ENCODE data around the gene AFF3. TPM values are rescaled to one million over a fixed set of nuclear protein-coding genes. Genes with fewer than 3 reads are reported as not detected.

AFF3 gene, protein sequence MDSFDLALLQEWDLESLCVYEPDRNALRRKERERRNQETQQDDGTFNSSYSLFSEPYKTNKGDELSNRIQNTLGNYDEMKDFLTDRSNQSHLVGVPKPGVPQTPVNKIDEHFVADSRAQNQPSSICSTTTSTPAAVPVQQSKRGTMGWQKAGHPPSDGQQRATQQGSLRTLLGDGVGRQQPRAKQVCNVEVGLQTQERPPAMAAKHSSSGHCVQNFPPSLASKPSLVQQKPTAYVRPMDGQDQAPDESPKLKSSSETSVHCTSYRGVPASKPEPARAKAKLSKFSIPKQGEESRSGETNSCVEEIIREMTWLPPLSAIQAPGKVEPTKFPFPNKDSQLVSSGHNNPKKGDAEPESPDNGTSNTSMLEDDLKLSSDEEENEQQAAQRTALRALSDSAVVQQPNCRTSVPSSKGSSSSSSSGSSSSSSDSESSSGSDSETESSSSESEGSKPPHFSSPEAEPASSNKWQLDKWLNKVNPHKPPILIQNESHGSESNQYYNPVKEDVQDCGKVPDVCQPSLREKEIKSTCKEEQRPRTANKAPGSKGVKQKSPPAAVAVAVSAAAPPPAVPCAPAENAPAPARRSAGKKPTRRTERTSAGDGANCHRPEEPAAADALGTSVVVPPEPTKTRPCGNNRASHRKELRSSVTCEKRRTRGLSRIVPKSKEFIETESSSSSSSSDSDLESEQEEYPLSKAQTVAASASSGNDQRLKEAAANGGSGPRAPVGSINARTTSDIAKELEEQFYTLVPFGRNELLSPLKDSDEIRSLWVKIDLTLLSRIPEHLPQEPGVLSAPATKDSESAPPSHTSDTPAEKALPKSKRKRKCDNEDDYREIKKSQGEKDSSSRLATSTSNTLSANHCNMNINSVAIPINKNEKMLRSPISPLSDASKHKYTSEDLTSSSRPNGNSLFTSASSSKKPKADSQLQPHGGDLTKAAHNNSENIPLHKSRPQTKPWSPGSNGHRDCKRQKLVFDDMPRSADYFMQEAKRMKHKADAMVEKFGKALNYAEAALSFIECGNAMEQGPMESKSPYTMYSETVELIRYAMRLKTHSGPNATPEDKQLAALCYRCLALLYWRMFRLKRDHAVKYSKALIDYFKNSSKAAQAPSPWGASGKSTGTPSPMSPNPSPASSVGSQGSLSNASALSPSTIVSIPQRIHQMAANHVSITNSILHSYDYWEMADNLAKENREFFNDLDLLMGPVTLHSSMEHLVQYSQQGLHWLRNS (N-terminal part only)
- 10 to 100 TPM; 12.2 to 12.9 TPM for total RNA-seq

DNA sequence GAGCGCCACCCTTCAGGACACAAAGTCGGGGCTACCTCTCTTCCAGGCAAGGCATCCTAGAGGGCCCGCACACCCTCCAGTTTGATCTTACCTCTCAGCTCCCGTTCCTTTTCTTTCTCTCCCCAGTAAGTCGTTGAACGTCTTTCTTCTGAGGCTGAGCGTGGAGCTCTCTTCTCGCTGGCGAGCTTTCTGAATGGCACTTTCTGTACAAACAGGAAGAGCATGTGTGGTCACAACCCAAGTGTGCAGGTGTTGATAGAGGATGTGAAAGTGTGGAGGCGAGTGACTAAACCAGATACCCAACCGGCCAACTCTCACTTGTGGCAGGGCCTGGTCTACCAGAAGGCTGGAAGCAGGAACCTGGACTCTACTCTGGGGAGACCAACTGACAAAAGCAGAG, at the start of gene AFF3:
AFF3 (minus strand) TSS at position 198 of the 400 bp plus-strand sequence. CDS start 38,136 bp downstream, outside the sequence.

Other genes starting within 250 kb of the AFF3 start
- gene LONRF2, start 179.9 kb upstream of the AFF3 start, total RNA-seq, result under 1 TPM in 1 of 2 experiments, not detected in 1; 0.03 TPM

Data from activated naive CD4-positive, alpha-beta T cell treated with anti-CD3 and anti-CD28 coated beads, Interleukin-2, amount 10 ng/mL, durations not matched to agents 5 hours and 36 hours (primary cell).